ENCODE results near the gene SLX4IP.

DNA sequence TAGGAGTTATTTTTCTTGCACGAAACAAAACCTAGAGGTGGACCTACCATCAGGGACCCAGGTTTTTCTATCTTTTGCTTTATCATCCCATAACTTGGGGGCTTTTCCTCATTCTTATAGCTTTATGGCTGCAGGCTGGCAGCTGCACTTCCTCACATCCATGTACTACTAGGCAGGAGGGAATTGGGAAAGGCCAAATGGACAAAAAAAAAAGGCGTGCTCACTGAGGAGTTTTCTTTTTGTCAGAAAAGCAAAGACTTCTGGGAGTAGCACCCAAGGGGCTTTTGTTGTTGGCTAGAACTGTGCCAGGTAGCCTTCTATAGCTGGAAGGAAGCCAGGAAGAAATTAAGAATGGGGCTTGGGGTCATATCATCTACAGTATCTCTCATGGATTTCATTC, 61.4 kb downstream of the SLX4IP start:
- no peak for TF ChIP-seq EP300 (IDR thresholded peaks at IDR 0.05; ENCODE audit: borderline replicate concordance)
- TF ChIP-seq CEBPB (IDR thresholded peaks at IDR 0.05): no peak
- no peak for TF ChIP-seq NFIC (IDR thresholded peaks at IDR 0.05)
- TF ChIP-seq TAF1 (IDR thresholded peaks at IDR 0.05; ENCODE audit: low read depth): no peak
